KMS-11 (cell line): ENCODE data around the gene AP2B1.

ENCODE experiments used
- H2AFZ ChIP-seq: fragments of 200-600 bp; sonication (generic); 2 replicates; pipeline ENCODE4 v1.6.1; 2016; ENCODE audit warnings: antibody characterized with exemption, mixed run types, low read depth
- H3K27ac ChIP-seq: fragments of 200-600 bp; sonication (generic); 2 replicates; pipeline ENCODE4 v1.6.1; 2016; ENCODE audit warnings: mild to moderate bottlenecking, mixed run types
- H3K27me3 ChIP-seq: fragments of 200-600 bp; sonication (generic); 2 replicates; pipeline ENCODE4 v1.6.1; 2017; ENCODE audit warnings: mild to moderate bottlenecking, low read depth, mixed run types, moderate library complexity; ENCODE audit not compliant: insufficient read depth
- H3K36me3 ChIP-seq: fragments of 200-600 bp; sonication (generic); 2 replicates; pipeline ENCODE4 v1.6.1; 2017; ENCODE audit warnings: mild to moderate bottlenecking, mixed run types; ENCODE audit not compliant: insufficient read depth
- H3K4me1 ChIP-seq: fragments of 200-600 bp; sonication (generic); 2 replicates; pipeline ENCODE4 v1.6.1; 2016; ENCODE audit warnings: mild to moderate bottlenecking, low read depth, mixed run types; ENCODE audit not compliant: poor library complexity, severe bottlenecking
- H3K4me2 ChIP-seq: fragments of 200-600 bp; sonication (generic); 2 replicates; pipeline ENCODE4 v1.7.0; 2016; ENCODE audit warnings: mild to moderate bottlenecking, mixed run types
- H3K4me3 ChIP-seq: fragments of 200-600 bp; sonication (generic); IDR thresholded peaks from 2 replicates; pipeline ENCODE4 v1.6.1; 2017; ENCODE audit warnings: low read depth, low read length, mixed read lengths; ENCODE audit not compliant: insufficient read depth
- H3K79me2 ChIP-seq: fragments of 200-600 bp; sonication (generic); 2 replicates; pipeline ENCODE4 v1.6.1; 2016; ENCODE audit warnings: low read depth, mixed run types; ENCODE audit not compliant: insufficient read depth
- H3K9ac ChIP-seq: fragments of 200-600 bp; sonication (generic); 2 replicates; pipeline ENCODE4 v1.6.1; 2016; ENCODE audit warnings: mild to moderate bottlenecking, mixed run types
- H4K20me1 ChIP-seq: fragments of 200-600 bp; sonication (generic); 2 replicates; pipeline ENCODE4 v1.6.1; 2016; ENCODE audit warnings: mild to moderate bottlenecking, mixed run types; ENCODE audit not compliant: insufficient read depth
- TF ChIP-seq, protein P1 (sequence below): fragments of 200-600 bp; sonication (generic); conservative IDR thresholded peaks from 2 replicates; pipeline ENCODE4 v1.6.1; 2017; ENCODE audit warnings: low read depth, mild to moderate bottlenecking, antibody characterized with exemption, low read length, moderate library complexity, mixed read lengths

AP2B1 gene

DNA sequence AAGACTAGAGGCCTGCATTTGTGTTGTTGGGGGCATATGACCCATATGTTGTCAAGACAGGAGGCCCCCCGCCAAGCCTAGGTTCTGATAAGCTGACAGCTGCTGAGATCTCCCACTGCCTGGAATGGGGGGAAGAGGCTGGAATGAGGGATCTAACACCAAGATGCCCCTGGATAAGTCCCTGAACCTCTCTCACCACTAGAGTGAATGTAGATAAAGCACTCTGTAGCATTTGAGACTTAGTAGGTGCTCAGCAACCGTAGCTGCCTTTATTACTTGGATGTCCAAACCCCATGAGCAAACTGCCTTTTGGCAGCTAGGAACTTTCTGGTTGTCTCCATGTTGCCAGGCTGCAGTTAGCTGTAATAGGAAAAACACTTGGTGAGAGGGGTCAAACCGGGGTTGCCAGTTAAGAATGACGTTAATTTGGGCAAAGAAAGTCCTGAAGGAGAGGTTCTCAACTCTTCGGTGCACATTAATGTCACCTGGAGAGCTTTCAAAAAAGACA, 139.9 kb downstream of the AP2B1 start:
- H3K79me2 ChIP-seq: no peaks in the 10 kb centered on the region
- no peak overlapping the region for H3K27ac ChIP-seq
- H3K4me1 ChIP-seq: no peaks in the 10 kb centered on the region
- no peak overlapping the region for H2AFZ ChIP-seq
- TF ChIP-seq, protein P1, sequence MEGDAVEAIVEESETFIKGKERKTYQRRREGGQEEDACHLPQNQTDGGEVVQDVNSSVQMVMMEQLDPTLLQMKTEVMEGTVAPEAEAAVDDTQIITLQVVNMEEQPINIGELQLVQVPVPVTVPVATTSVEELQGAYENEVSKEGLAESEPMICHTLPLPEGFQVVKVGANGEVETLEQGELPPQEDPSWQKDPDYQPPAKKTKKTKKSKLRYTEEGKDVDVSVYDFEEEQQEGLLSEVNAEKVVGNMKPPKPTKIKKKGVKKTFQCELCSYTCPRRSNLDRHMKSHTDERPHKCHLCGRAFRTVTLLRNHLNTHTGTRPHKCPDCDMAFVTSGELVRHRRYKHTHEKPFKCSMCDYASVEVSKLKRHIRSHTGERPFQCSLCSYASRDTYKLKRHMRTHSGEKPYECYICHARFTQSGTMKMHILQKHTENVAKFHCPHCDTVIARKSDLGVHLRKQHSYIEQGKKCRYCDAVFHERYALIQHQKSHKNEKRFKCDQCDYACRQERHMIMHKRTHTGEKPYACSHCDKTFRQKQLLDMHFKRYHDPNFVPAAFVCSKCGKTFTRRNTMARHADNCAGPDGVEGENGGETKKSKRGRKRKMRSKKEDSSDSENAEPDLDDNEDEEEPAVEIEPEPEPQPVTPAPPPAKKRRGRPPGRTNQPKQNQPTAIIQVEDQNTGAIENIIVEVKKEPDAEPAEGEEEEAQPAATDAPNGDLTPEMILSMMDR: no peak
- no peaks in the 10 kb centered on the region for H4K20me1 ChIP-seq
- H3K9ac ChIP-seq: no peak overlapping the region
- H3K27me3 ChIP-seq: no peaks in the 10 kb centered on the region
- H3K36me3 ChIP-seq: peaks cover 4% of the 10 kb centered on the region; the same call in 1 of the 2 replicates
- no peak overlapping the region for H3K4me3 ChIP-seq
- H3K4me2 ChIP-seq: no peak overlapping the region

GRCh38 chr17:35727635-35728034, 140.5 kb downstream of the AP2B1 start:
- Histone ChIP-seq H3K4me1 (no peaks in the 10 kb centered on the region), H3K27ac (no peak overlapping the region), H4K20me1 (no peaks in the 10 kb centered on the region), H3K79me2 (no peaks in the 10 kb centered on the region), H3K4me2 (no peak overlapping the region), H3K36me3 (peaks cover 1% of the 10 kb centered on the region; the same call in 1 of the 2 replicates), H3K4me3 (no peak overlapping the region), H2AFZ (no peak overlapping the region), H3K27me3 (no peaks in the 10 kb centered on the region), H3K9ac (no peak overlapping the region)
- TF ChIP-seq, protein P1: no peak

DNA sequence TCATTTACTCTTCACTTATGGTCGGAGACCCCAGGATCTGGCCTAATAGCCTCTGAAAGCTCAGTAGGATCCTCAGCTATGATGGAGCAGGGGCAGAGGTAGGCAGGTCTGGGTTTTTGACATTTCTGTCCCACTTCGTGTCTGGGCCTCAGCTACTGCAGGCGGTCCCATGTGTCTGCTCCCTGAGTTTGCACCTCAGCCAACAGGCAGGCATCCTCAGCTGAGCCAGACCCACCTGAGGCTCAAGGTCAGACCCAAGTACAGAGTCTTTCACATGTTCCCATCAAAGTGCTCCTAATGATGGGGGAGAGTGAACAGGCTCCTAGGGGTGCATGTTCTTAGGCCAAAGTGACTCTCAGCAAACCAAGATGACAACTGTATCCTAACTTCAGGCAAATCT, 141.4 kb downstream of the AP2B1 start:
- H3K4me3 ChIP-seq: no peak overlapping the region
- TF ChIP-seq, protein P1: no peak
- H3K27ac ChIP-seq: no peak overlapping the region
- no peak overlapping the region for H2AFZ ChIP-seq
- H3K36me3 ChIP-seq: no peaks in the 10 kb centered on the region; the same call in 1 of the 2 replicates
- no peak overlapping the region for H3K9ac ChIP-seq
- no peaks in the 10 kb centered on the region for H3K4me1 ChIP-seq
- no peak overlapping the region for H3K4me2 ChIP-seq
- H4K20me1 ChIP-seq: no peaks in the 10 kb centered on the region
- no peaks in the 10 kb centered on the region for H3K27me3 ChIP-seq
- H3K79me2 ChIP-seq: no peaks in the 10 kb centered on the region

- Histone ChIP-seq H2AFZ (no peak overlapping the region), H3K27me3 (no peaks in the 10 kb centered on the region), H4K20me1 (no peaks in the 10 kb centered on the region), H3K4me2 (no peak overlapping the region), H3K36me3 (no peaks in the 10 kb centered on the region; the same call in 1 of the 2 replicates), H3K4me1 (no peaks in the 10 kb centered on the region), H3K9ac (no peak overlapping the region), H3K27ac (no peak overlapping the region), H3K79me2 (no peaks in the 10 kb centered on the region), H3K4me3 (no peak overlapping the region)
- TF ChIP-seq, protein P1: no peak
Measured at GRCh38 chr17:35729405-35729833, 142.3 kb downstream of the AP2B1 start.
